K562 (cell line): ENCODE data around the gene TESK2. TPM values are rescaled to one million over a fixed set of nuclear protein-coding genes. Genes with fewer than 3 reads are reported as not detected.

ENCODE experiments used
- ATAC-seq: fragments of 200-7000 bp; cut with Tn5 transposase; 3 replicates; pipeline ENCODE4 v1.9.1; 2020; ENCODE audit warnings: moderate library complexity
- BruUV-seq: library from RNA; stranded (reverse); fragments of 400-500 nt; replicated peaks from 2 replicates; lab custom pipeline; 2021; lab: Mats Ljungman, UMichigan
- CTCF ChIA-PET: fragments of 300-600 bp; formaldehyde crosslinking; extraction: SDS; loops from one replicate; lab custom pipeline; 2021; ENCODE audit warnings: low intra/inter-chr PET ratio; lab: Yijun Ruan, JAX
- POLR2A ChIA-PET: fragments of 300-600, 350-650 bp; sonication (Branson Sonifier 250); formaldehyde crosslinking; extraction: SDS; loops from one replicate; lab custom pipeline; 2021; ENCODE audit warnings: antibody characterized with exemption, inconsistent platforms; lab: Yijun Ruan, JAX
- DNase-seq, 4 experiments: peaks; one replicate each; pipeline versions ENCODE4 v3.0.0 to v3.0.0-alpha.2; 2011 to 2018; ENCODE audit warnings: low spot score in 3 of 4, mixed read lengths in 3 of 4; ENCODE audit errors: extremely low read depth in 1 of 4
- FAIRE-seq: peaks from 2 replicates; lab custom pipeline; 2011; peaks lifted over from hg19 to GRCh38; lab: Jason Lieb, UNC
- H2AFZ ChIP-seq: 2 replicates; pipeline ENCODE4 v1.6.0; 2011; ENCODE audit warnings: low read depth, low read length, control low read depth, inconsistent platforms
- H3K27ac ChIP-seq: fragments of 200-600 bp; 3 replicates; pipeline ENCODE4 v1.8.0; 2011; ENCODE audit warnings: low read depth, mild to moderate bottlenecking, control low read depth, inconsistent platforms, low read length, moderate library complexity, mixed read lengths; ENCODE audit errors: extremely low read depth
- H3K27me3 ChIP-seq, 2 experiments: fragments of 300-600 bp in 1 of 2; 2 replicates in 1 of 2; 3 replicates in 1 of 2; pipeline versions ENCODE4 v1.6.0 to v1.8.0; 2011; ENCODE audit warnings: inconsistent platforms in 2 of 2, low read length in 2 of 2, mild to moderate bottlenecking in 1 of 2, mixed read lengths in 1 of 2, moderate library complexity in 1 of 2; ENCODE audit not compliant: control insufficient read depth in 2 of 2, insufficient read depth in 2 of 2
- H3K36me3 ChIP-seq: fragments of 300-600 bp; 3 replicates; pipeline ENCODE4 v1.8.0; 2011; ENCODE audit warnings: mild to moderate bottlenecking, low read length, inconsistent platforms; ENCODE audit not compliant: control insufficient read depth, insufficient read depth
- H3K4me1 ChIP-seq, 2 experiments: fragments of 200-600 bp in 1 of 2; replicated peaks in 1 of 2; 2 replicates in 1 of 2; 3 replicates in 1 of 2; pipeline versions ENCODE4 v1.5.1 to v1.8.0; 2011; ENCODE audit warnings: inconsistent platforms in 2 of 2, low read length in 2 of 2, mild to moderate bottlenecking in 1 of 2, mixed read lengths in 1 of 2, moderate library complexity in 1 of 2; ENCODE audit not compliant: control insufficient read depth in 2 of 2, insufficient read depth in 2 of 2
- H3K4me2 ChIP-seq: 2 replicates; pipeline ENCODE4 v1.6.1; 2011; ENCODE audit warnings: low read length, control low read depth, inconsistent platforms, mixed read lengths; ENCODE audit not compliant: insufficient read depth
- H3K4me3 ChIP-seq: fragments of 200-600 bp; sonication (generic), shearing (Covaris generic); 2 replicates; pipeline ENCODE4 v1.5.1; 2016; ENCODE audit warnings: control low read depth, inconsistent platforms
- H3K79me2 ChIP-seq: fragments of 200-600 bp; 3 replicates; pipeline ENCODE4 v1.8.0; 2011; ENCODE audit warnings: low read length, inconsistent platforms; ENCODE audit not compliant: control insufficient read depth, insufficient read depth
- H3K9ac ChIP-seq, 2 experiments: 2 replicates each; pipeline versions ENCODE4 v1.6.0 to v1.6.1; 2011; ENCODE audit warnings: low read depth in 2 of 2, low read length in 2 of 2, control low read depth in 1 of 2, inconsistent platforms in 1 of 2, mild to moderate bottlenecking in 1 of 2, mixed read lengths in 1 of 2; ENCODE audit not compliant: insufficient read depth in 1 of 2
- H3K9me1 ChIP-seq: one replicate; pipeline ENCODE4 v1.6.0; 2011; ENCODE audit warnings: inconsistent platforms, mild to moderate bottlenecking, low read length, moderate library complexity; ENCODE audit not compliant: control insufficient read depth, insufficient read depth
- H3K9me3 ChIP-seq: replicated peaks from 2 replicates; pipeline ENCODE4 v1.5.1; 2011; ENCODE audit warnings: low read depth, low read length, inconsistent platforms; ENCODE audit not compliant: control insufficient read depth, insufficient read depth
- H4K20me1 ChIP-seq: replicated peaks from 2 replicates; pipeline ENCODE4 v1.6.1; 2011; ENCODE audit warnings: low read length, inconsistent platforms, mixed read lengths; ENCODE audit not compliant: control insufficient read depth, insufficient read depth
- ARNT ChIP-seq, 2 experiments: fragments of 450-650 bp; IDR thresholded peaks; 2 replicates each; pipeline ENCODE4 v1.6.1; 2016; ENCODE audit warnings: mild to moderate bottlenecking in 1 of 2
- RBM17 ChIP-seq: fragments of 200-400 bp; formaldehyde crosslinking; IDR thresholded peaks from 2 replicates; pipeline ENCODE4 v1.6.1; 2017; ENCODE audit warnings: low read depth, mild to moderate bottlenecking, low read length, borderline replicate concordance
- YY1 ChIP-seq, 3 experiments: IDR thresholded peaks; 2 replicates each; pipeline ENCODE4 v1.6.1; 2011; ENCODE audit warnings: low read length in 2 of 3, mild to moderate bottlenecking in 2 of 3, moderate library complexity in 2 of 3, borderline replicate concordance in 1 of 3, control low read depth in 1 of 3, low read depth in 1 of 3; ENCODE audit not compliant: insufficient read depth in 3 of 3, insufficient replicate concordance in 2 of 3, control insufficient read depth in 1 of 3, insufficient read length in 1 of 3; ENCODE audit errors: extremely low read depth in 1 of 3
- ZNF12 ChIP-seq: sonication (generic); formaldehyde crosslinking; IDR thresholded peaks from 2 replicates; pipeline ENCODE4 v1.4.0; 2020; ENCODE audit warnings: mild to moderate bottlenecking, missing genetic modification reagents
- ZNF121 ChIP-seq: sonication (generic); formaldehyde crosslinking; conservative IDR thresholded peaks from 2 replicates; pipeline ENCODE4 v1.8.0; 2022; ENCODE audit warnings: missing genetic modification reagents
- WGBS: fragments of 100-300 bp; shearing (Covaris generic); methylation state at CpG from one replicate; pipeline ENCODE4 v1.1.6; 2016; ENCODE audit warnings: low coverage, mixed read lengths; ENCODE audit not compliant: insufficient coverage; ENCODE audit errors: missing lambda C conversion rate; 5-methylcytosine and 5-hydroxymethylcytosine counted together
- in situ Hi-C: fragments of 300-500 bp; cut with MboI; formaldehyde crosslinking; loops from 4 replicates; pipeline ENCODE4 v1.15.0; 2018; ENCODE audit warnings: inconsistent platforms, mixed read lengths
- intact Hi-C: fragments of 100-400 bp; cut with micrococcal nuclease; formaldehyde crosslinking; loops from 2 replicates; pipeline ENCODE4 v1.14.2; 2022
- polyA plus RNA-seq, 8 experiments: library from polyadenylated mRNA; depleted of rRNA in 4 of 8; stranded (reverse) in 5 of 8; unstranded in 3 of 8; fragments of >200 nt; fragmentation: Nextera tagmentation in 2 of 8; fragmentation: Illumina TruSeq in 1 of 8; extraction: Ambion mirVana in 2 of 8; extraction: Trizol in 1 of 8; gene quantifications; 2 replicates each; pipeline versions ENCODE4 v1.2.1 to v1.2.3, GENCODE V29; 2011 to 2014; ENCODE audit warnings: inconsistent platforms in 1 of 8, missing spikeins in 1 of 8
- total RNA-seq, 7 experiments: library from RNA; depleted of rRNA in 6 of 7; stranded (reverse); fragments of >200 nt in 6 of 7; fragmentation: Illumina TruSeq in 2 of 7; extraction: Trizol in 2 of 7; gene quantifications; 2 replicates each; pipeline versions ENCODE4 v1.2.1 to v1.2.3, GENCODE V29; 2011 to 2021; ENCODE audit warnings: low replicate concordance in 1 of 7

TESK2 gene
- total and polyA plus RNA-seq, 9 of the 15 experiments (the other 6 are each of a cell fraction or from before 2014, with no cell fraction given), result 1.6 to 5.3 (median 3.7) TPM

- intact Hi-C loops (loop anchor here (1.0 to 5.0 kb wide), 5 partner anchors 132 to 760 kb away; partner anchors contain the start of genes MUTYH, RNU5D-1 and TOE1), in situ Hi-C loops (loop anchor here (5.0 to 10.0 kb wide), 3 partner anchors 145 to 688 kb away; partner anchors contain the start of genes BTBD19, DYNLT4, HECTD3 and PLK3)
- no peak for ATAC-seq
- no peaks in the 10 kb centered on the region for H3K36me3 ChIP-seq
- H3K9ac ChIP-seq, result no peak overlapping the region
- no peak overlapping the region for H2AFZ ChIP-seq
- peaks cover 4% of the 10 kb centered on the region; the same call in 1 of the 2 replicates for H3K9me3 ChIP-seq
- H3K79me2 ChIP-seq, result no peaks in the 10 kb centered on the region
- H3K27me3 ChIP-seq, result no peaks in the 10 kb centered on the region
- ChIA-PET CTCF (interaction anchor here (0.7 to 5.8 kb wide), 7 partner anchors 133 to 784 kb away, joined by 3 to 106 read pairs (median 3); partner anchors contain the start of genes MUTYH and TOE1), POLR2A (interaction anchor here (0.5 to 1.9 kb wide), 17 partner anchors 15 to 771 kb away, joined by 3 to 10 read pairs (median 3); partner anchors contain the start of genes MUTYH, NASP, PRDX1 and RPS8)
- H4K20me1 ChIP-seq, result no peaks in the 10 kb centered on the region
- H3K4me3 ChIP-seq, result no peak overlapping the region
- no peaks in the 10 kb centered on the region for H3K9me1 ChIP-seq
- FAIRE-seq, result no peak
- no peak for TF ChIP-seq ZNF12
- TF ChIP-seq RBM17, result no peak
- TF ChIP-seq ARNT (IDR thresholded peaks at IDR 0.05), result 0 out of 4 replicates have a peak, but pooled peaks of 1 of the 2 experiments have one; percentile 42
- TF ChIP-seq YY1 (IDR thresholded peaks at IDR 0.05; ENCODE audit: borderline replicate concordance in 1 of 3, control insufficient read depth in 1 of 3, extremely low read depth in 1 of 3, insufficient read depth in 3 of 3, insufficient read length in 1 of 3, insufficient replicate concordance in 2 of 3, low read depth in 1 of 3, low read length in 2 of 3), result peak in 1 of 3 experiments; percentile 10
- peak; percentile 32; the same call in 1 of the 2 replicates for TF ChIP-seq ZNF121 (CRISPR knock-in tag)
- DNase-seq, result no peak
- H3K27ac ChIP-seq, result no peak overlapping the region
- 73% methylated on average over 3 of the region's 3 CpGs for WGBS
- BruUV-seq, result no TSS peak
- H3K4me1 ChIP-seq, result peaks cover 9 to 20% of the 10 kb centered on the region in 2 experiments; a peak in 4 of 5 replicates
- no peak overlapping the region for H3K4me2 ChIP-seq
Observed at GRCh38 chr1:45492691-45493090, 1.7 kb upstream of the TESK2 start.
